Measurements from ENCODE around the gene TSC22D4. TPM values are rescaled to one million over a fixed set of nuclear protein-coding genes. Genes with fewer than 3 reads are reported as not detected.
"Not testable (repeated sequence)": the region's sequence is repeated elsewhere in the genome, so short reads cannot be mapped to it uniquely, and the experiment has no call there.

TSC22D4 gene
- total RNA-seq, 2 experiments from 2014 or later: 78.5 to 85.7 TPM

- H3K36me3 Mint-ChIP-seq (ENCODE audit: low read depth): peaks cover 4% of the 10 kb centered on the region
- ATAC-seq: no peak
- intact Hi-C loops (cut with DNase I, micrococcal nuclease): no loop called here
- no peaks in the 10 kb centered on the region for H3K27me3 Mint-ChIP-seq
- POLR2A ChIA-PET: interaction anchor here (0.6 kb wide), 1 partner anchor 90 kb away, joined by 3 read pairs; no protein-coding TSS in a partner anchor
- no peaks in the 10 kb centered on the region for H3K9me3 Mint-ChIP-seq (ENCODE audit: low read depth)
- peaks cover 19% of the 10 kb centered on the region for H3K4me1 Mint-ChIP-seq
- CTCF ChIA-PET: interaction anchor here (0.7 to 2.5 kb wide), 9 partner anchors 10 to 326 kb away, joined by 3 to 9 read pairs (median 3); no protein-coding TSS in a partner anchor
- no peak overlapping the region for H3K27ac Mint-ChIP-seq
- no peak for DNase-seq
- H3K4me3 Mint-ChIP-seq: no peak overlapping the region
Measured at GRCh38 chr7:100455206-100455605, 23.8 kb downstream of the TSC22D4 start.

GRCh38 chr7:100453854-100454253 is 25.2 kb downstream of the TSC22D4 start:
- H3K36me3 Mint-ChIP-seq (ENCODE audit: low read depth); H3K4me3 Mint-ChIP-seq; DNase-seq; POLR2A ChIA-PET; ATAC-seq; intact Hi-C loops (cut with DNase I, micrococcal nuclease); H3K27me3 Mint-ChIP-seq; H3K27ac Mint-ChIP-seq; H3K9me3 Mint-ChIP-seq (ENCODE audit: low read depth): not testable (repeated sequence)
- CTCF ChIA-PET: interaction anchor here (0.6 to 2.5 kb wide), 9 partner anchors 9 to 321 kb away, joined by 3 to 9 read pairs (median 4); no protein-coding TSS in a partner anchor
- H3K4me1 Mint-ChIP-seq: peaks cover 19% of the 10 kb centered on the region

- no peak overlapping the region for H3K4me3 Mint-ChIP-seq
- H3K36me3 Mint-ChIP-seq (ENCODE audit: low read depth): no peaks in the 10 kb centered on the region
- POLR2A ChIA-PET: interaction anchor here (0.6 kb wide), 1 partner anchor 193 kb away, joined by 3 read pairs; no protein-coding TSS in a partner anchor
- H3K27me3 Mint-ChIP-seq: no peaks in the 10 kb centered on the region
- ATAC-seq: no peak
- no peak overlapping the region for H3K27ac Mint-ChIP-seq
- CTCF ChIA-PET: interaction anchor here (0.8 to 2.4 kb wide), 2 partner anchors 9 to 17 kb away, joined by 3 to 9 read pairs; no protein-coding TSS in a partner anchor
- DNase-seq: no peak
- no peaks in the 10 kb centered on the region for H3K9me3 Mint-ChIP-seq (ENCODE audit: low read depth)
- peaks cover 15% of the 10 kb centered on the region for H3K4me1 Mint-ChIP-seq
- intact Hi-C loops (cut with DNase I, micrococcal nuclease): no loop called here
Measured at GRCh38 chr7:100452513-100452912, 26.5 kb downstream of the TSC22D4 start.

GRCh38 chr7:100449190-100449795 is 29.7 kb downstream of the TSC22D4 start:
- Mint-ChIP-seq H3K9me3 (ENCODE audit: low read depth) (no peaks in the 10 kb centered on the region), H3K27me3 (no peaks in the 10 kb centered on the region), H3K27ac (no peak overlapping the region), H3K4me3 (no peak overlapping the region), H3K36me3 (ENCODE audit: low read depth) (no peaks in the 10 kb centered on the region), H3K4me1 (peaks cover 13% of the 10 kb centered on the region)
- ATAC-seq: no peak
- CTCF ChIA-PET: interaction anchor here (0.6 to 1.6 kb wide), 6 partner anchors 10 to 316 kb away, joined by 3 to 6 read pairs (median 4); no protein-coding TSS in a partner anchor
- DNase-seq: no peak
- intact Hi-C loops (cut with DNase I, micrococcal nuclease): no loop called here
- POLR2A ChIA-PET: interaction anchor here (0.7 kb wide), 1 partner anchor 372 kb away, joined by 4 read pairs; no protein-coding TSS in a partner anchor

GRCh38 chr7:100447363-100447762 is 31.7 kb downstream of the TSC22D4 start:
- peaks cover 15% of the 10 kb centered on the region for H3K4me1 Mint-ChIP-seq
- H3K4me3 Mint-ChIP-seq; DNase-seq; ATAC-seq; H3K36me3 Mint-ChIP-seq (ENCODE audit: low read depth); H3K9me3 Mint-ChIP-seq (ENCODE audit: low read depth); intact Hi-C loops (cut with DNase I, micrococcal nuclease); POLR2A ChIA-PET; H3K27me3 Mint-ChIP-seq; H3K27ac Mint-ChIP-seq: not testable (repeated sequence)
- CTCF ChIA-PET: interaction anchor here (0.6 kb wide), 1 partner anchor 14 kb away, joined by 3 read pairs; no protein-coding TSS in a partner anchor

- H3K27me3 Mint-ChIP-seq: no peaks in the 10 kb centered on the region
- CTCF ChIA-PET: interaction anchor here (0.6 to 1.3 kb wide), 3 partner anchors 10 to 18 kb away, joined by 3 to 5 read pairs (median 3); partner anchors contain the start of genes PPP1R35 and SPACDR
- H3K9me3 Mint-ChIP-seq (ENCODE audit: low read depth): no peaks in the 10 kb centered on the region
- H3K27ac Mint-ChIP-seq: no peak overlapping the region
- intact Hi-C loops (cut with DNase I, micrococcal nuclease): no loop called here
- no peaks in the 10 kb centered on the region for H3K36me3 Mint-ChIP-seq (ENCODE audit: low read depth)
- H3K4me3 Mint-ChIP-seq: no peak overlapping the region
- H3K4me1 Mint-ChIP-seq: peaks cover 15% of the 10 kb centered on the region
- ATAC-seq (no peak), DNase-seq (no peak)
- POLR2A ChIA-PET: no interaction called here
Measured at GRCh38 chr7:100446040-100446439, 33.0 kb downstream of the TSC22D4 start.

- no peak overlapping the region for H3K4me3 Mint-ChIP-seq
- no peaks in the 10 kb centered on the region for H3K27me3 Mint-ChIP-seq
- no peaks in the 10 kb centered on the region for H3K36me3 Mint-ChIP-seq (ENCODE audit: low read depth)
- intact Hi-C loops (cut with DNase I, micrococcal nuclease): no loop called here
- peak overlapping the region; percentile 48 for H3K27ac Mint-ChIP-seq
- peaks cover 11% of the 10 kb centered on the region for H3K4me1 Mint-ChIP-seq
- no peaks in the 10 kb centered on the region for H3K9me3 Mint-ChIP-seq (ENCODE audit: low read depth)
- DNase-seq: no peak
- ATAC-seq: peak; percentile 71
- CTCF ChIA-PET: interaction anchor here (0.5 to 1.4 kb wide), 10 partner anchors 10 to 1153 kb away, joined by 3 to 5 read pairs (median 3); no protein-coding TSS in a partner anchor
- POLR2A ChIA-PET: interaction anchor here (0.5 to 0.6 kb wide), 3 partner anchors 10 to 121 kb away, joined by 3 to 6 read pairs (median 4); no protein-coding TSS in a partner anchor
Measured at GRCh38 chr7:100444311-100445278, 34.4 kb downstream of the TSC22D4 start.

GRCh38 chr7:100443096-100443840 is 35.7 kb downstream of the TSC22D4 start:
- Mint-ChIP-seq H3K4me1 (peaks cover 11% of the 10 kb centered on the region), H3K27ac (peak overlapping the region; percentile 48), H3K27me3 (no peaks in the 10 kb centered on the region), H3K9me3 (ENCODE audit: low read depth) (no peaks in the 10 kb centered on the region), H3K4me3 (no peak overlapping the region), H3K36me3 (ENCODE audit: low read depth) (no peaks in the 10 kb centered on the region)
- CTCF ChIA-PET: no interaction called here
- POLR2A ChIA-PET: no interaction called here
- intact Hi-C loops (cut with DNase I, micrococcal nuclease): no loop called here
- ATAC-seq (no peak), DNase-seq (no peak)

- ChIA-PET CTCF (interaction anchor here (0.6 kb wide), 1 partner anchor 20 kb away, joined by 3 read pairs; no protein-coding TSS in a partner anchor), POLR2A (no interaction called here)
- H3K4me1 Mint-ChIP-seq: peaks cover 11% of the 10 kb centered on the region
- H3K27me3 Mint-ChIP-seq: no peaks in the 10 kb centered on the region
- ATAC-seq (no peak), DNase-seq (no peak)
- H3K4me3 Mint-ChIP-seq: no peak overlapping the region
- H3K27ac Mint-ChIP-seq: no peak overlapping the region
- intact Hi-C loops (cut with DNase I, micrococcal nuclease): no loop called here
- no peaks in the 10 kb centered on the region for H3K9me3 Mint-ChIP-seq (ENCODE audit: low read depth)
- H3K36me3 Mint-ChIP-seq (ENCODE audit: low read depth): no peaks in the 10 kb centered on the region
Measured at GRCh38 chr7:100441641-100442535, 37.1 kb downstream of the TSC22D4 start.

- not testable (repeated sequence) for ATAC-seq; H3K4me3 Mint-ChIP-seq; DNase-seq; H3K4me1 Mint-ChIP-seq; H3K9me3 Mint-ChIP-seq (ENCODE audit: low read depth); H3K27ac Mint-ChIP-seq; H3K27me3 Mint-ChIP-seq
- ChIA-PET CTCF (interaction anchor here (1.4 to 1.6 kb wide), 2 partner anchors 11 to 120 kb away, joined by 4 to 5 read pairs; no protein-coding TSS in a partner anchor), POLR2A (interaction anchor here (0.7 to 1.3 kb wide), 2 partner anchors 10 to 61 kb away, joined by 3 to 6 read pairs; partner anchors contain the start of gene ZCWPW1)
- intact Hi-C loops (cut with DNase I, micrococcal nuclease): loop anchor here in 1 of 2 experiments (10.0 kb wide), 1 partner anchor 236 kb away; the partner anchor contains the start of gene GNB2
- peaks cover 16% of the 10 kb centered on the region for H3K36me3 Mint-ChIP-seq (ENCODE audit: low read depth)
Measured at GRCh38 chr7:100439244-100439643, 39.8 kb downstream of the TSC22D4 start.
